ENCODE measurements around the gene ZNF500.
A peak's percentile ranks its signal among the peaks of the same experiment; 100 is the strongest.

Gene ZNF500

DNA sequence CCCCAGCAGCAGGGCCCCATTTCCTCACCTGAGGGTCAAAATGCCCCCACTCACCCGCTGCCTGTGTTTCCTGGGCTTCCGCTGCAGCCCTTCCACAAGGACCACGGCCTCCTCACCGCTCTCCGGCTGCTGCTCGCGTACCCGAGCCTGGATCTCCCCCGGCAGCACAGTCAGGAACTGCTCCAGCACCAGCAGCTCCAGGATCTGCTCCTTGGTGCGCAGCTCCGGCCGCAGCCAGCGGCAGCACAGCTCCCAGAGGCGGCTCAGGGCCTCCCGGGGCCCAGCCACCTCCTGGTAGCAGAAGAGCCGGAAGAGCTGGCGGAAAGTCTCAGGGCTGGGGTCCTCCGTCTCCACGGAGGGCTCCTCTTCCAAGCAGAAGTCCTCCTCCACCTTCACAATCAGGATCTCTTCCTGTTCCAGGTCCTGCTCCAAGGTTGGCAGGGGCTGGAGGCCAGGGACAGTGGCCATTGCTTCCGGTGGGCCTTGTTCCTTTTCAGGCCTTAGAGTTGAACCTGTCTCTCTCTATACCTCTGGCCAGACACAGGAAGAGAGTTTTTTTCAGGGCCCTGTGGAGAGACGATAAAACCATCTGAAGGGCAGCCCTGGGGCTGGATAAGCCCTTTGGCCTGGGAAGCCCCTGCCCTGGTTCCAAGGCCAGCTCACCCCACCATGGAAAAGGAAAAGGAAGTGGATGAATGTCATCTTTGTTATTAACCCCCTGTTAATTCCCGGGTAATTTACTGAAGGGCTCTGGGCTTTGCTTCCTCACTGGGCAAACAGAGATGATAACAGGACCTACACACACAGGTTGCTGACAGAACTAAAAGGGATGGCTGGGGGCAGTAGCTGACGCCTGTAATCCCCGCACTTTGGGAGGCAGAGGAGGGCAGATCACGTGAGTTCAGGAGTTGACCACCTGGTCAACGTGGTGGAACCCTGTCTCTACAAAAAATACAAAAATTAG is 1.2 kb downstream of the ZNF500 start:
- in situ Hi-C loops (cut with HindIII; ENCODE audit: low sequenced_read_pairs) = loop anchor here (5.0 kb wide), 1 partner anchor 52 kb away; no protein-coding TSS in a partner anchor
- peak overlapping the region; percentile 97 for H3K4me3 ChIP-seq (ENCODE audit: low read depth, low read length)
- DNase-seq (ENCODE audit: low read depth) = no peak

DNA sequence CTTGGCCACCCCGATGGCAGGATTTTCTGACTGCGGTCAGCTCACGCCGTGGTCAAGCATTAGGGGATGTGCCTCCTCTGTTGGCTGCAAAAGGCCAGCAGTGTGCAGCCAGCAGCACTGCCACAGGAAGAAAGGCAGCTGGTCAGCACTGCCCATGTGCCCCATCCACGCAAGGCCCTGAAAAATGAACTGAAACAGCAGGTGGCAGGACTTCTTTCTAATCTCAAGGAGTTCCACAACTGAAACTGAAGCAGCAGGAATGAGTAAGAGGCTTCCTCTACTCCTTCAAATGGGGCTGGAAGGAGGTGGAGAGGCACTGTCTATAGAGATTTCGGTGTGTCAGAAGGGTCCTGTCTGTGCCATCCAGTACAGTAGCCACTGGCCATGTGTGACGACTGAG is 3.2 kb downstream of the ZNF500 start:
- H3K4me3 ChIP-seq (ENCODE audit: low read depth, low read length) = no peak overlapping the region
- in situ Hi-C loops (cut with HindIII; ENCODE audit: low sequenced_read_pairs) = no loop called here
- DNase-seq (ENCODE audit: low read depth) = no peak
- TF ChIP-seq, protein P1, sequence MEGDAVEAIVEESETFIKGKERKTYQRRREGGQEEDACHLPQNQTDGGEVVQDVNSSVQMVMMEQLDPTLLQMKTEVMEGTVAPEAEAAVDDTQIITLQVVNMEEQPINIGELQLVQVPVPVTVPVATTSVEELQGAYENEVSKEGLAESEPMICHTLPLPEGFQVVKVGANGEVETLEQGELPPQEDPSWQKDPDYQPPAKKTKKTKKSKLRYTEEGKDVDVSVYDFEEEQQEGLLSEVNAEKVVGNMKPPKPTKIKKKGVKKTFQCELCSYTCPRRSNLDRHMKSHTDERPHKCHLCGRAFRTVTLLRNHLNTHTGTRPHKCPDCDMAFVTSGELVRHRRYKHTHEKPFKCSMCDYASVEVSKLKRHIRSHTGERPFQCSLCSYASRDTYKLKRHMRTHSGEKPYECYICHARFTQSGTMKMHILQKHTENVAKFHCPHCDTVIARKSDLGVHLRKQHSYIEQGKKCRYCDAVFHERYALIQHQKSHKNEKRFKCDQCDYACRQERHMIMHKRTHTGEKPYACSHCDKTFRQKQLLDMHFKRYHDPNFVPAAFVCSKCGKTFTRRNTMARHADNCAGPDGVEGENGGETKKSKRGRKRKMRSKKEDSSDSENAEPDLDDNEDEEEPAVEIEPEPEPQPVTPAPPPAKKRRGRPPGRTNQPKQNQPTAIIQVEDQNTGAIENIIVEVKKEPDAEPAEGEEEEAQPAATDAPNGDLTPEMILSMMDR (IDR thresholded peaks at IDR 0.05; ENCODE audit: low read depth, low read length, missing control alignments) = no peak

More for the DNA sequence above, 1.2 kb downstream of the ZNF500 start:
- TF ChIP-seq, protein P1 (IDR thresholded peaks at IDR 0.05; ENCODE audit: low read depth, low read length, missing control alignments) = no peak

DNA sequence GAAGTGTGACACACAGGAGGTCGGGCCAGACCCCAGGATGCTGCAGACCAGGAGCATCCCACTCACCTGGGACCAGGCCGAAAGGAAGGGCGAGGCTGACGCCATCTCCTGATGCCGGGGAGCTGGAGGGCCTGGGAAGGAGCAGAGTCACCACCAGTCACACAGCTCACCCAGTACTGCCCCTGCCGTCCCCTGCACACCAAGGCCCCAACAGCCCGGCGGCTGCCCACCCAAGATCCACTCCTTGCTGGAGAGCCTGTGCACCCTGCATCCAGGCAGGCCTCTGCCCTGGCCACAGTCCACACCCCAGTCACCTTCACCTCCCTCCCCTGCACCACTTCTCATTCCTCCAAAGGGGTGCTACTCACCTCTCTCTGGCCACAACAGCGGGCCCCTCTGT is 4.8 kb downstream of the ZNF500 start:
- in situ Hi-C loops (cut with HindIII; ENCODE audit: low sequenced_read_pairs) = no loop called here
- no peak for DNase-seq (ENCODE audit: low read depth)
- TF ChIP-seq, protein P1 (IDR thresholded peaks at IDR 0.05; ENCODE audit: low read depth, low read length, missing control alignments) = no peak
- H3K4me3 ChIP-seq (ENCODE audit: low read depth, low read length) = no peak overlapping the region

DNA sequence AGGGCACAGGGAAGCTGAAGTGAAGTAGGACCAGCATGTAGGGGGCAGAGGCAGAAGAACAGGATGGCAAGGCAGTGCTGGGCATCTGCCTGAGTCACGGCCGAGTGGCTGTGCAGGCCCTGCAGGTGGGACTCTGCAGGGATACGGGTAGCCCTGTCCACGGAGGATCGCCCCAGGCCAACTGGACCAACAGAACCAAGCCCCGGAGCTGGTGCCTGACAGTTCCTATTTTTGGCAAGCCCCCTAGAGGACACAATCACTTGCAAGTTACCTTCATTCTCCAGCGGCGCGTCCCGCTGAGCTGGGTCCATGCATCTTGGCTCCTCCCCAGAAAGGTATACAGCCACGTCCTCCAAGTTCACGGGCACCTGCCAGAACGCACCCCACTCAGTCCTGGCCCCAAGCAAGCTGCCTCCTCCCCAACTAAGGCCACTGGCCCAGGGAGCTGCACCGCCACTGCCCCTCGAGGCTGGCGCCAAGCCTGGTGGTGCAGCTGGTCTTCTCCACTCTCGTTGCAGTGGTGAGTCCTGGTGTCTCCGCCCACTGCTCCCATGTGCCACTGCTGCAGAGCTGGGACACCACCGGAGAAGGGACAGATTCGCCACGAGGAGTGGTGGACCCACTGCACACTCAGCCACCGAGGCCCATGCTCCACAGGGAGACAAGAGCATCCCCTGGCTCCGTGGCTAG is 6.6 kb downstream of the ZNF500 start:
- in situ Hi-C loops (cut with HindIII; ENCODE audit: low sequenced_read_pairs) = no loop called here
- TF ChIP-seq, protein P1 (IDR thresholded peaks at IDR 0.05; ENCODE audit: low read depth, low read length, missing control alignments) = no peak
- no peak for DNase-seq (ENCODE audit: low read depth)

DNA sequence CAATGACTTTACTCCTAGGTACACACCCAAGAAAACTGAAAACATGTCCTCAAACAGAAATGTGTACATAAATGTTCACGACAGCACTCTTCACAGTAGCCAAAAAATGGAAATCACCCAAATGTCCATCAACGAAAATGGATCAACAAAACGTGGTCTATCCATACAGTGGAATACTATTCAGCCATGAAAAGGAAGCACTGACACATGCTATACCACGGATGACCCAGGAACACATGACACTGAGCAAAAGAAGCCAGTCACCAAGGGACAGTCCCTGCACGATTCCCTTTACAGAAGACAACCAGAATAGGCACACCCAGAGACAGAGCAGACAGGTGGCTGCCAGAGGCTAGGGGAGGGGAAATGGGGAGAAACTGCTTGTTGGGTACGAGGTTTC is 11.3 kb downstream of the ZNF500 start:
- TF ChIP-seq, protein P1 (IDR thresholded peaks at IDR 0.05; ENCODE audit: low read depth, low read length, missing control alignments) = no peak
- in situ Hi-C loops (cut with HindIII; ENCODE audit: low sequenced_read_pairs) = no loop called here
- no peak for DNase-seq (ENCODE audit: low read depth)
- no peak overlapping the region for H3K4me3 ChIP-seq (ENCODE audit: low read depth, low read length)

More for the DNA sequence above, 6.6 kb downstream of the ZNF500 start:
- no peak overlapping the region for H3K4me3 ChIP-seq (ENCODE audit: low read depth, low read length)

DNA sequence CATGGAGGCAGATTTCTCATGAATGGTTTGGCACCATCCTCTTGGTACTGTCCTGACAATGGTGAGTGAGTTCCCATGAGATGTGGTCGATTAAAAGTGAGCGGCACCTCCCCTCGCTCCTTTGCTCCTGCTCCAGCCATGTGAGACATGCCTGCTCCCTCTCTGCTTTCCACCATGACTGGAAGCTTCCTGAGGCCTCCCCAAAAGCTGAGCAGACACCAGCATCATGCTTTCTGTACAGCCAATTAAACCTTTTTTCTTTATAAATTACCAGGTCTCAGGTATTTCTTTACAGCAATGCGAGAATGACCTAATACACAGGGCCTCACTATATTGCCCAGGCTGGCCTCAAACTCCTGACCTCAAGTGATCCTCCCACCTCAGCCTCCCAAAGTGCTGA is 12.1 kb downstream of the ZNF500 start:
- DNase-seq (ENCODE audit: low read depth) = no peak
- no peak overlapping the region for H3K4me3 ChIP-seq (ENCODE audit: low read depth, low read length)
- TF ChIP-seq, protein P1 (IDR thresholded peaks at IDR 0.05; ENCODE audit: low read depth, low read length, missing control alignments) = no peak
- in situ Hi-C loops (cut with HindIII; ENCODE audit: low sequenced_read_pairs) = no loop called here
